Endothelial cell of umbilical vein (primary cell): ENCODE results near the gene IL36RN.

Source experiments
- EZH2 ChIP-seq: IDR thresholded peaks from 2 replicates; pipeline ENCODE4 v1.6.1; 2012; ENCODE audit warnings: borderline replicate concordance, low read depth, mild to moderate bottlenecking, moderate library complexity, low read length, inconsistent platforms; ENCODE audit not compliant: severe bottlenecking
- MYC ChIP-seq: IDR thresholded peaks from one replicate; pipeline ENCODE4 v1.6.1; 2011; ENCODE audit warnings: mild to moderate bottlenecking, low read depth, low read length
- TF ChIP-seq, protein P1 (sequence below): IDR thresholded peaks from 2 replicates; pipeline ENCODE4 v1.6.1; 2011; ENCODE audit not compliant: insufficient read depth, insufficient read length
- TF ChIP-seq, protein P2 (sequence below), 2 donors: IDR thresholded peaks; 1 replicate in 1 of 2; 2 replicates in 1 of 2; pipeline ENCODE4 v1.5.1; 2011; ENCODE audit warnings: low read length in 2 of 2, mild to moderate bottlenecking in 2 of 2, moderate library complexity in 2 of 2, control low read depth in 1 of 2, inconsistent platforms in 1 of 2, low read depth in 1 of 2; ENCODE audit not compliant: insufficient read depth in 1 of 2; ENCODE audit errors: extremely low read depth in 1 of 2

DNA sequence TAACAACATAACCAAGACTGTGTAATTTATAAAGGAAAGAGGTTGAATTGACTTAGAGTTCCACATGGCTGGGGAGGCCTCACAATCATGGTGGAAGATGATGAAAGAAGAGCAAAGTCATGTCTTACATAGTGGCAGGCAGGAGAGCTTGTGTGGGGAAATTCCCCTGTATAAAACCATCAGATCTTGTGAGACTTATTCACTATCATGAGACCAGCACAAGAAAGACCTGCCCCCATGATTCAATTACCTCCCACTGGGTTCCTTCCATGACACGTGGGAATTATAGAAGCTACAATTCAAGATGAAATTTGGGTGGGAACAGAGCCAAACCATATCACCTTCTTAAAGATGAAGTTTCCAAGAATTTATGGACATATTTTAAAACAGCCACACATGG lies 2.5 kb upstream of the IL36RN start:
- TF ChIP-seq, protein P1, sequence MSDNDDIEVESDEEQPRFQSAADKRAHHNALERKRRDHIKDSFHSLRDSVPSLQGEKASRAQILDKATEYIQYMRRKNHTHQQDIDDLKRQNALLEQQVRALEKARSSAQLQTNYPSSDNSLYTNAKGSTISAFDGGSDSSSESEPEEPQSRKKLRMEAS, result no peak
- TF ChIP-seq, protein P2, sequence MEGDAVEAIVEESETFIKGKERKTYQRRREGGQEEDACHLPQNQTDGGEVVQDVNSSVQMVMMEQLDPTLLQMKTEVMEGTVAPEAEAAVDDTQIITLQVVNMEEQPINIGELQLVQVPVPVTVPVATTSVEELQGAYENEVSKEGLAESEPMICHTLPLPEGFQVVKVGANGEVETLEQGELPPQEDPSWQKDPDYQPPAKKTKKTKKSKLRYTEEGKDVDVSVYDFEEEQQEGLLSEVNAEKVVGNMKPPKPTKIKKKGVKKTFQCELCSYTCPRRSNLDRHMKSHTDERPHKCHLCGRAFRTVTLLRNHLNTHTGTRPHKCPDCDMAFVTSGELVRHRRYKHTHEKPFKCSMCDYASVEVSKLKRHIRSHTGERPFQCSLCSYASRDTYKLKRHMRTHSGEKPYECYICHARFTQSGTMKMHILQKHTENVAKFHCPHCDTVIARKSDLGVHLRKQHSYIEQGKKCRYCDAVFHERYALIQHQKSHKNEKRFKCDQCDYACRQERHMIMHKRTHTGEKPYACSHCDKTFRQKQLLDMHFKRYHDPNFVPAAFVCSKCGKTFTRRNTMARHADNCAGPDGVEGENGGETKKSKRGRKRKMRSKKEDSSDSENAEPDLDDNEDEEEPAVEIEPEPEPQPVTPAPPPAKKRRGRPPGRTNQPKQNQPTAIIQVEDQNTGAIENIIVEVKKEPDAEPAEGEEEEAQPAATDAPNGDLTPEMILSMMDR (IDR thresholded peaks at IDR 0.05; ENCODE audit: extremely low read depth in 1 of 2, insufficient read depth in 1 of 2, low read depth in 1 of 2, low read length in 2 of 2), result no peak
- TF ChIP-seq EZH2 (no peak), MYC (no peak)
